ENCODE measurements around the gene CBFA2T2.
A peak's percentile ranks its signal among the peaks of the same experiment; 100 is the strongest.

CBFA2T2 gene

DNA sequence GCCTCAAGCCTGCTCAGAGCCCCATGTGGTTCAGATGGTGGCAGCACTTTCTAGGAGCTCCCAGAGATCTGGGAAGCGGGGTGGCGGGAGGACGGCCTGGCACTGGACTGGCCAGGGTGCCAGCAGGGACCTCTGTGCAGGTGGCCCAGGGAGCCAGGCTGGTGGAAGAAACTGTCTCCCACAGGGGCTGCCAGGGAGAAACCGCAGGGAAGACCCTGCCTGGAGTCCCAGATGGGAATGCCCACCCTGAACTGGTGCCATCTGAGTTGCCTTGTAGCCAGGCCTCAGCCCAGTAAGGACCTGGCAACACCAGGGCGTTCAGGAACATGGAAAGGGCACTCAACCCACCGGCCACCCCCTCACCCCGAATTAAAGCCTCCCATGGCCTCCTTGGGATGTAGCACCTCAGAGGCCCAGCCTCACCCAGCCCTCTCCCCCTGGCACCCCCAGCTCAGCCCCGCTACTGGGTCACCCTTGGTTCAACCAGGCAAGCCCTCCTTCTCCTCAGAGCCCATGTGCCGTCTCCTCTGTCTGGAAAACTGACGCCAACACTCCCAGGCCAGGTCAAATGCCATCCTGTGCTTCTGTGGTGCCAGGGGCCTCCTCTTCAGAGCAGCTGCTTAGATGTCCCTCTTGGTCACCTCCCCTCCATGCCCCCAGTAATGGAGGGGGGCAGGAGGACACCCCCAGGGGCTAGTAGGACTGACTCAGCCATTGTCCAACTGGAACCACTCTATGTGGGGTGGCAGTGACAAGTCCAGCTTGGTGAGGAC lies 166.3 kb downstream of the CBFA2T2 start:
- no peak for DNase-seq

DNA sequence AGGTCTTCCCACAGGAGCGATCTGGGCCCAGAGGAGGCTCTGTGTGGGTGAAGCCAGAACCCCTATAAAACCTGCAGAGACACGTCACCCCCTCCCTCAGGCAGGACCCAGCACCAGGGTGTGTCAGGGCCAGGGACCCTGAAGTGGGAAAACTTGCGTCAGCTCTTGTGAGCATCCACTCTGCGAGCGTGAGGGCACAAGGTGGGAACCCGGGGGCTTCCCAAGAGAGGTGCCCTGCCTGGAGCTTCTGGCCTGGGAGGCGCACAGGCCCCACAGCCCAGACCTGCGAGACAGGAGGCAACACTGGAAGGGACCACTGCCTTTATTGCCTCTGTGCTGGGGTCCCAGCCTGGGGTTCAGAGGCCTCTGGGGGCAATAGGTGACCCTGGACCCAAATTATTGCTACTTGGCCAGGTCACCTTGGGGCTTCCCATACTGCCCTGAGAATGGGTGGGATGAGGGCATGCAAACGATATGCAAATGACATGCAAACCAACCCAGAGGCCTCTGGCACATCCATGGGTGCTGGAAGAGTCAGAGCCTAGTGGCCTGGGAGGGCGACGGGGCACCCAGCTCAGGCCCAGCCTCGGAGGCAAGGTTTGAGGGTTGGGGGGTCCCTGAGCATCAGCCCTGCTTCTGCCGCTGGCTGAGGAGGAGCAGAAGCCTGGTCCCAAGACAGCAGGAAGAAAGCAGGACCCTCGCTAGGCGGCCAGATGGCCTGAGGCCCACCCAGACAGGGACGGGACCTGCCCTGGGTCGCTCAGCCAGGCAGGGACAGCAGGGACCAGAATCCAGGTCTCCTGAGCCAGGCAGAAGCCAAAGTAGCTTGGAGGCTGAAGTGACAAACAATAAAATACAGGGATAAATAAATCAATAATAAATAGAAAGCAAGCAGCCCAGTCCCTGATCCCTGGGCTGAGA lies 167.1 kb downstream of the CBFA2T2 start:
- DNase-seq: no peak

DNA sequence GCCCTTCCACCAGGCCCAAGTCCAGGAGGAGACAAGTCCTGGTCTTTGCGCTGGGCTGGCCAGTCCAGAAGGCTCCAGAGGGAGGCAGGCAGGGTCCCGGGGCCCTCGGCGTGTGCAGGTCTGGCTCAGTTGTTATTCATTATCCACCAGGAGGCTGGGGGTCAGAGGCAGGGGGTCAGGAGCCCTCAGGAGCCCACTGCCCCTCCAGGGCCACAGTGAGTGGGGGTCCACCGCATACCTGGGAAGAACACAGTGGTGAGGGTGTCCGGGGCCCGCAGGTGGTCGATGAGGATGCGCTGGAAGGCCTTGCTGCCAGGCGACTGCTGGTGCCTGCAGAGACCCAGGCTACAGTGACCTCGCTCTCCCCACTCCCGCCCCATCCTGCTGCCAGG lies 167.8 kb downstream of the CBFA2T2 start:
- no peak for DNase-seq

DNA sequence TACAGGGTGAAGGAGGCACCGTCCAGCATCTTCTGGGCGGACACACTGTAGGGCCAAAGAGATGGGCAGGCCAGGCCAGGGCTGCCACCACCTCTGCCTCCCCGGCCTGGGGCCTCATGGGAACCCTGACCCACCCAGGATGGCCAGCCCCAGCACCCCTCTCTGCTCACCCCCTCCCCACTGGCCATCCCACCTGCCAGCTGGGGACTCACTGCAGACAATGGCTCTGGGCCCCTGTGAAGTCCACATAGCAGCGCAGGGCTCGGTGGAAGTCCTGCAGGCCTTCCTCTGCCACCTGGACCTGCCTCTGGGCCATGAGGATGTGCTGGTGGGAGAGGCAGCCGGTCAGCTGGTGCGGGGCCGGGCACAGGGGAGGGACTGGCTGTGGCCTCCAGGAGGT lies 168.6 kb downstream of the CBFA2T2 start:
- DNase-seq: no peak

DNA sequence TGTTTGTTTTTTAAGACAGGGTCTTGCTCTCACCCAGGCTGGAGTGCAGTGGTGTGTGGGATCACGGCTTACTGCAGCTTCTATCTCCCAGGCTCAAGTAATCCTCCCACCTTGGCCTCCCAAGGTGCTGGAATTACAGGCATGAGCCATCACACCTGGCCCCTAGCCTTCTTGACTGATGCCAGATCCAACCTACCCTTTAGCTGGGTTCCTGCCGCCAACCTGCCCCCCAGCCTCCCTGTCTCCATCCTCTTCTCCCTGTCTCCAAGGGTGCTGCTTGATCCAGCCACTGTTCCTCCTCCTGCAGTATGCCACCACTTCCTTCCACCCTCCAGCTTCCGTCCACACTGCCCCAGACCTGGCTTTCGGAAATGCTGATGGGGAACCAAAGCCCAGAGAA lies 169.0 kb downstream of the CBFA2T2 start:
- DNase-seq: no peak

DNA sequence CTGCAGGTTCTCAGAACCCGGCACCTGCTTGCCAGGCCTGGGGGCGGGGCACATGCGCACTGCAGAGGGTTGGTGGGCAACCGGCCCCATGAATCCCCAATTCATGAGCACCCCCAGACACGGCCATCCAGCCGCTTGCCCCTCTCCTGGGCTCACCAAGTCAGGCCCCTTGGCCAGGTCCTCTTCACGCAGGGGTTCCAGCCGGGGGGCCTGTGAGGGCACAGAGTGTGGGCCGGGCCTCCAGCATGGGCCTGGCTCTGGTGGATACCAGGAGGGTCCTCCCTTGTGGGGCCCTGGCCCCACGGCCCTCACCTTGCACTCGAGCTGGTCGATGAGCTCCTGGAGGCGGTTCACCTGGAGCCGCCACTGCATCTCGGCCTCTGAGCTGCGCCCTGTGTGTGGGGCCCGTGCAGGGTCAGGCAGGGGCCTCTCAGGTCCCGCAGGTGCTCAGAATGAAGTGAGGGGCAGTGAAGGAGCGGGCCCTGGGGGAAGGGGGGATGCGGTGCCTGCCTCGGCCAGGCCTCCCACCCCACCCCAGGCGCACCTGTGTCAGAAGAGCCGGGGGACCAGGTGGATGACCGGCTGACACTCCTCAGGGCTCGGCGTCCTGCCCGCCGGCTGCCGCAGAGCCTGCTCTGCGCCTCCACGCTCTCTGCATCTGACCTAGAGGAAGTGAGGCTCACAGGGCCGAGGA lies 169.6 kb downstream of the CBFA2T2 start:
- DNase-seq: no peak

DNA sequence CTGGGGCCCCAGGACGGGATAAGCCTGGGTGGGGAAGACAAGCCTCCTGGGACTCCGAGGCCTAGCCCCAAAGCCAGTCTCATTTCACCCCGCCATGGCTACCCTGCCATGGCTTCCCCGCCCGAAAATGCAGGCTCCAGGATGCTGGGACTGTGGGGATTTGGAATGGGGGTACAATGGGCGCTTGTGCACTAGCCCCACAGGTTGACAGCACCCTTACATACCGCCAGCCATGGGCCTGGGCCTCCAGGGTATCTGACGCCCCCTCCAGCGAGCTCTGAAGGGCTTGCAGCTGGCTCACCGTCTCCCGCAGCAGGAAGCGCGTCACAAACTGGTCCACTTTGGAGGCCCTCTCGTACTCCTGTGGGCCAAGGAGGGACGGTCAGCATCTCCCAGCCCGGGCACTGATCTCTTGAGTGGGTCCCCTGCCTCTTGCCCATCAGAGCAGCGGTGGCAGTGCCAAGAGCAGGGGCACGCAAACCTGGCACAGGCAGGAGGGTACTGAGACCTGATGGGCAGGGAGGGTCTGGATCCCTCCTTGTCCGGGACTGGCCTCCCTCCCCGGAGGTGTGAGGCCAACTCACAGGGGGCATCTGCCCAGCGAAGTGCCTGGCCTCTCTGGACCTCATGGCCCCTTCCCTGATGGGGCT lies 170.3 kb downstream of the CBFA2T2 start:
- DNase-seq: no peak

DNA sequence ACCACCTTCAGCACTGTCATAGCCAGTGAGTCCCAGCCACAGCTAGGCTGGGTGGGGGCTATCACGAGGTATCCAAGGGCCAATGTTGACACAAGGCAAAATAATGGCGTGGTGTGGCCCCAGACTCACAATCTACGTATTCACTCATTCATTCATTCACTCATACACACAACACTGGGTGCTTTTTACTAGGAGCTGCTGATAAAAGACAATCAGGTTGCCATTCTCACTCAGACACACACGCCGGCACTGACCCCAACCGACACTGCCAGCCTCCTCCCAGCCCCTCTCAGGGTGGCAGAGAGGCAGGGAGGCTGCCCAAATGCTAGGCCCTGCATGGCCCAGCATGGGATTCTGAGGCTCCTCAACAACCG lies 170.8 kb downstream of the CBFA2T2 start:
- no peak for DNase-seq

DNA sequence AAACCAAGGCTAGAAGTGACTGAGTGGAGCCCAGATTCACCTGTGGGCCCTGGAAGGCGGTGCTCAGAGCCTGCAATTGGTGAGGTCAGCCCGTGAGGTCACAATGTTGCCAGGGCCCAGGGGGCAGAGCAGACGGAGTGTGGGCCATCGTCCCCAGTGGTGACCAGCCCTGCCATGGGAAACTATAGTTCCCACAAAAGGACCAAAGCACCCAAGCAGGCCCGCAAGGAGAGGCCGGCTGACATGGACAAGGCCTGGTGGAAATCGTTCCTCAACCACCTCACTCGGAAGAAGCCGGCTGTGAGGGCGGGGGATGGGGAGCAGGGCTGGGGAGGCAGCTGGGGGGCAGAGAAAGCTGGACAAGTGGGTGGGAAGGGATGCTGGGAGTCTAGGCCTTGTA lies 172.3 kb downstream of the CBFA2T2 start, which contains the start of gene C20orf144:
C20orf144 (plus strand) TSS at position 156 of the 400 bp plus-strand sequence; CDS start at position 175, 19 bp downstream.
- no peak for DNase-seq

DNA sequence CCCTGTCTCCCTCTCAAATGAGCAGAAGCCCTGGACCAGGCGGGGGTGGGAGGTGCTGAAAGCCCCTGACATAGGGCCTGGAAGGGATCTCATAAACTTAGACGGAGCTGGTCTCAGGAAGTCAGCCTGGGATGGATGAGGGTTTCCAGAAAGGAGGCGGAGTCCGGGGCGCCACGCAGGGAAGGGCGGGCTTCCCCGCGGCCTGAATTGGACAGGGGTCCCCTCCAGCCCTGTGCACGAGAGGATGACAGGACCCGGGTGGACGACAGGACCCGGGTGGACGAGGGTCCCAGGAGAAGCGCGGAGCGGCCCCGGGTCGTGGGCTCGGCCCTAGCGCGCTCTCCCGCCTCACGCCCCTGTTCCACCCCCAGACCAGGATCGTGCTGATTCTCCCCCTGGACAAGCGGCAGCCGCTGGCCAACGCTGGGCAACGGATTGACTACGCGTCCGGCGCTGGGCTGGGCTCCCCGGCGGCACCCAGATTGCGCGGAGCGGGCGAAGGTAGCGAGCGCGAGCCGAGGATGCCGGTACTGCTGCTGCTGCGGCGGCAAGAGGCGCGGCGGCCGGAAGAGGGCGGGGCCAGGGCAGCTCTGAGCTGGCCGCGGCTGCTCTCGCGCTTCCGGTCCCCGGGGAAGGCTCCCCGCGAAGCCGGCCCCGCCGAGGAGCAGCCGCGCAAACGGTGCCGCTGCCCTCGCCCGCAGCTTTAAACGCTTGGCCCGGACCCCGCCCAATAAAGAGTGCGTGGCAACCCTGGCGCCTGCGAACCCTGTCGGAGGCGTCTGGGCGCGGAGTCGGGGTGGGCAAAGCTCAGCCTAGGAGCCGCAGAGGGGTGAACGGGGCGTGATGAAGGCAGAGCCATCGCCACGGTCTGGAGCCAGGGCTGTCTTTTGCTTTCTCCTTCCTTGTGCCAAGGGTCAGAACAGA lies 173.5 kb downstream of the CBFA2T2 start:
- DNase-seq: peak; percentile 82

DNA sequence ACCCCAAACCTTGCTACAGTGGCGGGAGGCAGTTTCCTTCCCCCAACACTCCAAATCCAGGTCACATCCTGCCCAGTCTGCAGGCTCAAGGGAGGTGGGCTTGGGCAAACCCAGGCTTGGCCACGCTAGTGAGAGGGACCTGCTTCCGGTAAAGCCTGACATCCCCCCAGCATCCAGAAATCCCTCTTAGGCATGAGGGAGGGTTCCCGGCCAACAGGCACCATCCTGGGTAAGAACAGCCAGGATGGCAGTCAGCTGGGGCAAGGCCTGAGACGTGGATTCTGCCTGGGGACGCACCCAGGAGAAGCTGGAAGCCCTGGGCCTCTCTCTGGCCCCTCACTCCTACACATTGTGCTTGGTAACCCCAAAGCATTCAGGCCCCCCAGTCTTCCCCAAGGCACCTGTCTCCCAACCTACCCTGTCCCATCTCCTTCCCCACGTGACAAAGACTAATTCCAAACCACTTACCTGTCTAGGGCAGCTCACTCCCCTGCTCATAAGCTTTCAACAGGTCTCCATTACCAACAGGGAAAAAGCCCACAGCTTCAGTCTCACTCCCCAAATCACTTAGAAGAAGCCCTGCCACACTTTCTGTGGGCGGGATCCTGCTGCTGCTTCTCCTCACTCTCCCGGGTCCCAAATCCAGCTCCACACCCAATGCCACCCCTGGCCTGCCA lies 174.3 kb downstream of the CBFA2T2 start:
- no peak for DNase-seq

DNA sequence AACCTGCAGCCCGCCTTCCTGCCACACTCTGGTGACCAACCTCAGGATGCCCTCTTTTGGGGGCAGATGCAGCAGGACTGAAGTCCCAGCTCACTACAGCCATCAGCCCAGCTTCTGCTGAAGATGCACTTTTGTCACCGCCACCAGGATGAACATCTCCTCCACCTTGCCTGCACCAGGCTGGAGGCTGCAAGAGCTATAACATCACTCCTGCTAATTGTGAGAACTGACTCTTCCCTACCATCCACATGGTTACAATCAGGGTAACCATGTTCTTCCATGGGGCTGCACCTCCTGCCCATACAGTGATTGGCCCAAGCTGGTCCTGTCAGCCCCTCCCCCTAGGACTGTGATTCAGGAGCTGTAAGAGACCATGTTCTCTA lies 174.9 kb downstream of the CBFA2T2 start:
- no peak for DNase-seq

DNA sequence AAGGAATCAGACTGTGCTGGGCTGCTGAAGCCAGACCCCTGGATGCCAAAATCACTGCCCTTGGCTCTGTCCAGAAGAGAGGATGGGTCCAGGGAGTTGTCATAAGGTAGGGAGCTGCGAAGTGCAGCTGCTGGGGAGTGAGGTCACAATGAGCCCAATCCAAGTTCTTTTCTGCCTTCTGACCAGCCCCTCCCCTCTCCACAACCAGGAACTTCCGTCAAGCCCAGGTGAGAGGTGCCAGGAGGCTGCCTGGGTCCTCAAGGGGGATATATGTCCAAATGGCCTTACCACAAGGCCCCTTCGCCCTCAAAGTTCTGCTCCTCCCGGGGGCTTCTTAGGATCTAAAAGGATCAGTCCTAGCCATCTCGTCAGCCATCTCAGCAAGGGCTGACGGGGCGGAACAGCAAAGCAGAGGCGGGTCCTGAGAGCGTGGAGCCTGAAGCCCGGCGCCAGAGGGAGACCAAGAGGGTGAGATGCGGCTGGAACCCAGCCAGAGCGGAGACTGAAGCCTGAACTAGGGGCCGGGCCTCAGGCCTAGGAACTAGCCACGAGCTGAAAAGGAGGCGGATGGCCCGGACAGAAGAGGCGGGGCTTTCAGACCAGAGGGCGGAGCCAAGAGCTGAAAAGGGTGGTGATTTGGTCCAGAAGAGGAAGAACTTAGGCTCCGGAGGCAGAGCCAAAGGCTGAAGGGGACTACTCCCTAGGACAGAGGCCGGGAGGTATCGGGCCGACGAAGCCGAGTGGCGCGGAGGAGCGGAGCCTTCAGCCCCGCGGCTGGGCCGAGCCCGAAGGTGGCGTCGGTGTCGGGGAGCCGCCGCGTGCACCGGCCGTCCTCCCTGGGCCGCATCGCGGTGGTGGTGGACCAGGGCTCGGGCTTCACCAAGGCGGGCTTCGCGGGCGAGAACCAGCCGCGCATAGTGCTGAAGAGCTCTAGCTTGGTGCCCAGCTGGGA lies 176.7 kb downstream of the CBFA2T2 start, which contains the start of gene ACTL10:
ACTL10 (plus strand) TSS at position 651 of the 952 bp plus-strand sequence. CDS start 555 bp downstream, outside the sequence.
- DNase-seq: peak; percentile 99

DNA sequence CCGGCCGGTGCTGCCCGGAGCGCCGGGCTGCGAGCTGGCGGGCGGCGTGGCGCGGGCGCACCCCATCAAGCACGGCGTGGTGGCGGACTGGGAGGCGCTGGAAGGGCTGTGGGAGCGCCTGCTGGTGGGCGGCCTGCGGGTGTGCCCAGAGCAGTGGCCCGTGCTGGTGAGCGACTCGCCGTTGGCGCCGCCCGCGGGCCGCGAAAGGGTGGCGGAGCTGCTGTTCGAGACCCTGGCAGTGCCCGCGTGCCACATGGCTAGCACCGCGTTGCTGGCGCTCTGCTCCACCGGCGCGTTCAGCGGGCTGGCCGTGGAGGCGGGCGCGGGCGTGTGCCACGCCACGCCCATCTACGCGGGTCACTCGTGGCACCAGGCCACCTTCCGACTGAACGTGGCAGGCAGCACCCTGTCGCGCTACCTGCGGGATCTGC lies 177.4 kb downstream of the CBFA2T2 start:
- DNase-seq: no peak

DNA sequence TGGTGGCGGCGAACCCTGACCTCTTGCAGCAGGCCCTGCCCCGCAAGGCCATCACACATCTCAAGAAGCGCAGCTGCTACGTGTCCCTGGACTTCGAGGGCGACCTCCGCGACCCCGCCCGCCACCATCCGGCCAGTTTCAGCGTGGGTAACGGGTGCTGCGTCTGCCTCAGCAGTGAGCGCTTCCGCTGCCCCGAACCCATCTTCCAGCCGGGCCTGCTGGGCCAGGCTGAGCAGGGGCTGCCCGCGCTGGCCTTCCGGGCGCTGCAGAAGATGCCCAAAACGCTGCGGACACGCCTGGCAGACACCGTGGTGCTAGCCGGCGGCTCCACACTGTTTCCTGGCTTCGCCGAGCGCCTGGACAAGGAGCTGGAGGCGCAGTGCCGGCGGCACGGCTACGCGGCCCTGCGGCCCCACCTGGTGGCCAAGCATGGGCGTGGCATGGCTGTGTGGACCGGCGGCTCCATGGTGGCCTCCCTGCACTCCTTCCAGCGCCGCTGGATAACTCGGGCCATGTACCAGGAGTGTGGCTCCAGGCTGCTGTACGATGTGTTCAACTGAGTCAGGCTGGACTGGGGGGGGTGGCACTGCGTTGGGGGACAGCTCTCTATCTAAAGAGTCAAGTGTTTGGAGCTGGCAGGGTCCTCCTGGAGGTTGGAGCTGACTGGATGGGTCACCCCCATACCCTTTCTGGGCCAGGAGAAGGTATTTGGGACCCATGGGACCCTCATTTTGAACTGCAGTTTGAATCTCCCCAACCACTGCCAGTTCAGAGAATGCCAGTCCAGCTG lies 178.0 kb downstream of the CBFA2T2 start:
- DNase-seq: peak; percentile 79

DNA sequence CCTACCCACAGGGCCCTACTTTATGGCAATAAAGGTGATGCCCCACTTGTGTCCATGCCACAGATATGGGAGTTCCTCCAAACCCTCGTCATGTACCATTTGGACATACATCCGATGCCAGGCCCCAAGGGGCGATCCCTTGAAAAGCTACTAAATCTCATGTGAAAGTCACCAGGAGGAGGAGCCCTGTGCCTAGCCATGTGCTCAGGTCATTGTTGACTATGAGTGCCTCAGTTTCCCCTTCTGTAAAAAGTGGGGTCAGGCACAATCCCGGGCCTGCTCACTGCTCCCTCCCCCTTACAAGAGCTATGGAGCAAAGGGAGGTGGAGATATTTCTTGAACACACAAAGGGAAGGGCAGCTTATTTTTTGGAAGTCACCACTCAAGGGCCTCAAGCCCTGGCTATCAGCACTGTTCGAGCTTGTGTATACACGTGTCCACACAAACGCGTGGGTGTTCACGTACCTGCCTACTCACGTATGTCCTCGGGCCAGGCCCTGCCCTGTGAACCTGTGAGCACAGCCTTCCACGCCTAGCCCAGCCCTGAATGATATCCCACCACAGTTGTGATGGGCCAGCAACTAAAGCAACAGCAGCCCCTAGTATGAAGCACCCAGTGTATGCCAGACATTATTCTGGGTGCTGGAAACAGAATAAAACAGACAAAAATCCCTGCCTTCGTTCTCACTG lies 178.7 kb downstream of the CBFA2T2 start:
- no peak for DNase-seq

DNA sequence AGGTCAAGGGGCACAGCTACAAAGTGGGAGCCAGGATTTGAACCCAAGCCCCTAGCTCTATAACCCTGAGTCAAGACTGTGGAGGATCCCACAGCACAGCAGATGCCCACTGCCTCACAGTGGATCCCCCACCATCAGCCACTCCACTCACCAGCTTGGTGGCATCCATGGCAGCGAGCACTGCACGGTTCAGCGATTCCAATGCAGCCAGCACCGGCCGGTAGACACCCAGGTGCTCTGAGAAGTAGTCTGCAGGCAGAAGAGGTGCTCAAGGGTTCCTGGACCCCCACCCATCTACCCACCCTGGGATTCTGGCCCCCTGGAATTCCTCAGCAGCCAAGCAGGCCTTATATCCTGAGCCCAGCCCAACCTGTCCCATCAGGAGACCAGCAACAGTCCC lies 179.3 kb downstream of the CBFA2T2 start:
- no peak for DNase-seq

Measured in HCEC 1CT (cell line).